Uterus (tissue), 4 donors: Measurements from ENCODE around the gene HMCN1. TPM values are rescaled to one million over a fixed set of nuclear protein-coding genes. Genes with fewer than 3 reads are reported as not detected.

Source experiments
- DNase-seq, 2 donors: peaks; one replicate each; pipeline ENCODE4 v3.0.0-alpha.2; 2019 to 2020
- H3K27ac ChIP-seq, 2 donors: fragments of 200-600 bp; sonication (generic); 1 replicate in 1 of 2; 2 replicates in 1 of 2; pipeline ENCODE4 v1.5.1; 2016 to 2018
- H3K27me3 ChIP-seq, 2 donors: fragments of 200-600 bp; sonication (generic); one replicate each; pipeline ENCODE4 v1.5.1; 2018 to 2019; ENCODE audit warnings: control low read depth in 1 of 2
- H3K36me3 ChIP-seq, 2 donors: fragments of 200-600 bp; sonication (generic); one replicate each; pipeline ENCODE4 v1.5.1; 2019; ENCODE audit warnings: control low read depth in 1 of 2
- H3K4me1 ChIP-seq, 2 donors: fragments of 200-600 bp; sonication (generic); one replicate each; pipeline ENCODE4 v1.5.1; 2018 to 2019; ENCODE audit warnings: control low read depth in 1 of 2
- H3K4me3 ChIP-seq, 2 donors: fragments of 200-600 bp; sonication (generic); 1 replicate in 1 of 2; 2 replicates in 1 of 2; pipeline ENCODE4 v1.5.1; 2018 to 2019; ENCODE audit warnings: mild to moderate bottlenecking in 1 of 2
- H3K9me3 ChIP-seq, 2 donors: fragments of 200-600 bp; sonication (generic); one replicate each; pipeline ENCODE4 v1.5.1; 2019; ENCODE audit warnings: control low read depth in 1 of 2
- CTCF ChIP-seq, 4 experiments: fragments of 200-600 bp in 2 of 4; fragments of 450-650 bp in 2 of 4; sonication (generic) in 2 of 4; IDR thresholded peaks; one replicate each; pipeline ENCODE4 v1.5.1; 2016 to 2019; ENCODE audit warnings: antibody characterized with exemption in 4 of 4, mild to moderate bottlenecking in 2 of 4, moderate library complexity in 1 of 4
- POLR2A ChIP-seq, 2 donors: fragments of 450-650 bp; IDR thresholded peaks; one replicate each; pipeline ENCODE4 v1.6.1; 2016; ENCODE audit warnings: antibody characterized with exemption in 2 of 2, mild to moderate bottlenecking in 1 of 2, moderate library complexity in 1 of 2
- intact Hi-C: fragments of 100-400 bp; cut with DNase I; formaldehyde crosslinking; loops from one replicate; pipeline ENCODE4 v1.15.1; 2023; ENCODE audit warnings: low total_unique reads
- total RNA-seq, 4 donors: library from RNA; depleted of rRNA in 3 of 4; stranded (reverse); fragments of >200 nt in 3 of 4; gene quantifications; one replicate each; pipeline versions ENCODE4 v1.1.0 to v1.2.4, GENCODE V29; 2014 to 2023
- donor health status: DM: yes; HTN: yes; CAD: no.

The HMCN1 gene
- total RNA-seq, 4 donors from 2014 or later, result 0.59 to 92.9 (median 5.1) TPM

GRCh38 chr1:185825556-185825955 is 91.4 kb downstream of the HMCN1 start:
- H3K4me3 ChIP-seq, result no peak overlapping the region
- H3K36me3 ChIP-seq, result no peaks in the 10 kb centered on the region
- no peaks in the 10 kb centered on the region for H3K9me3 ChIP-seq
- DNase-seq, result no peak
- no peaks in the 10 kb centered on the region for H3K4me1 ChIP-seq
- intact Hi-C loops, result no loop called here
- no peak overlapping the region for H3K27ac ChIP-seq
- H3K27me3 ChIP-seq, result no peaks in the 10 kb centered on the region
- no peak for TF ChIP-seq CTCF (IDR thresholded peaks at IDR 0.05)
- no peak for TF ChIP-seq POLR2A (IDR thresholded peaks at IDR 0.05)

- Histone ChIP-seq H3K27ac (no peak overlapping the region), H3K4me1 (no peaks in the 10 kb centered on the region), H3K9me3 (no peaks in the 10 kb centered on the region), H3K4me3 (no peak overlapping the region), H3K36me3 (no peaks in the 10 kb centered on the region), H3K27me3 (no peaks in the 10 kb centered on the region)
- no peak for DNase-seq
- intact Hi-C loops, result no loop called here
- TF ChIP-seq CTCF (IDR thresholded peaks at IDR 0.05) (no peak), POLR2A (IDR thresholded peaks at IDR 0.05) (no peak)
Observed at GRCh38 chr1:185834371-185834905, 100.2 kb downstream of the HMCN1 start.

- Histone ChIP-seq H3K9me3 (no peaks in the 10 kb centered on the region), H3K36me3 (no peaks in the 10 kb centered on the region), H3K4me3 (no peak overlapping the region), H3K27me3 (no peaks in the 10 kb centered on the region), H3K4me1 (no peaks in the 10 kb centered on the region), H3K27ac (no peak overlapping the region)
- intact Hi-C loops, result no loop called here
- DNase-seq, result no peak
- no peak for TF ChIP-seq POLR2A (IDR thresholded peaks at IDR 0.05)
- TF ChIP-seq CTCF (IDR thresholded peaks at IDR 0.05), result no peak
Observed at GRCh38 chr1:185835191-185835590, 101.0 kb downstream of the HMCN1 start.

- TF ChIP-seq CTCF (IDR thresholded peaks at IDR 0.05) (no peak), POLR2A (IDR thresholded peaks at IDR 0.05) (no peak)
- Histone ChIP-seq H3K27me3 (no peaks in the 10 kb centered on the region), H3K4me3 (no peak overlapping the region), H3K4me1 (no peaks in the 10 kb centered on the region), H3K9me3 (no peaks in the 10 kb centered on the region), H3K27ac (no peak overlapping the region), H3K36me3 (no peaks in the 10 kb centered on the region)
- no peak for DNase-seq
- intact Hi-C loops, result no loop called here
Observed at GRCh38 chr1:185837711-185838110, 103.5 kb downstream of the HMCN1 start.

- H3K4me1 ChIP-seq, result no peaks in the 10 kb centered on the region
- no peaks in the 10 kb centered on the region for H3K9me3 ChIP-seq
- no peaks in the 10 kb centered on the region for H3K27me3 ChIP-seq
- TF ChIP-seq CTCF (IDR thresholded peaks at IDR 0.05) (no peak), POLR2A (IDR thresholded peaks at IDR 0.05) (no peak)
- no peak overlapping the region for H3K4me3 ChIP-seq
- no peak overlapping the region for H3K27ac ChIP-seq
- intact Hi-C loops, result no loop called here
- no peak for DNase-seq
- no peaks in the 10 kb centered on the region for H3K36me3 ChIP-seq
Observed at GRCh38 chr1:185838111-185838510, 103.9 kb downstream of the HMCN1 start.
